SK-N-SH (cell line): ENCODE results near the gene UTP4.
A peak's percentile ranks its signal among the peaks of the same experiment; 100 is the strongest.

Experiments used
- TAF1 ChIP-seq: IDR thresholded peaks from 2 replicates; pipeline ENCODE4 v1.6.1; 2012; ENCODE audit warnings: low read depth, mild to moderate bottlenecking, low read length, moderate library complexity, borderline replicate concordance
- TF ChIP-seq, protein P1 (sequence below): fragments of 200-600 bp; sonication (generic); IDR thresholded peaks from 2 replicates; pipeline ENCODE4 v1.6.1; 2017; ENCODE audit warnings: antibody characterized with exemption, mild to moderate bottlenecking, moderate library complexity

DNA sequence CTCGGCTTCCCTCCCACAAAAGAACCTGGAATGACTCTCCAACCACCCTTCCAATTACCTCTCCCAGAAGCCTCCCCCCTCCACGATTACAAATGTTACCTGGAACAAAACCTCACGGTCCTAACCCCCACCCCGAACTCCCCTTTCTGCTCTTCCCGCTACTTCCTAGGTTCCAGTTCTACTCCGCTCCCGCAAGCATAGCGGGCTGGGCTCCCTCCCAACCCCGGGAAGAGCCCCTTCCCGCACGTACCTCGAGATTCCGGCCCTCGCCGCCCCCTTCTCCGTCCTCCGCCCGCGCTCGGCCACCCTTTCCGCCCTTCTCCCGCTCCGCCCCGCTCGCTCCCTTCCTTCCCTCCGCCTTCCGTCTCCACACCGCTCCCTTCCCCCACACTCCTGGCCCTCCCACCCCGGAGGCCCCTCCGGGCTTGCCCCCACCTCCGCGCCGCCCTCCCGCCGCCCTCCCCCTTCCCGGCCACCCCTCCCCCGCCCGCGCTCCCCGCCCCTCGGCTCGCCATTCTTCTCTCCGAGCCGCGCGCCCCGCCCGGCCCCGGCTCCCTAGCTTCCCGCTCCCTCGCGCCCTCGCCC lies 518 bp upstream of the UTP4 start:
- TF ChIP-seq, protein P1, sequence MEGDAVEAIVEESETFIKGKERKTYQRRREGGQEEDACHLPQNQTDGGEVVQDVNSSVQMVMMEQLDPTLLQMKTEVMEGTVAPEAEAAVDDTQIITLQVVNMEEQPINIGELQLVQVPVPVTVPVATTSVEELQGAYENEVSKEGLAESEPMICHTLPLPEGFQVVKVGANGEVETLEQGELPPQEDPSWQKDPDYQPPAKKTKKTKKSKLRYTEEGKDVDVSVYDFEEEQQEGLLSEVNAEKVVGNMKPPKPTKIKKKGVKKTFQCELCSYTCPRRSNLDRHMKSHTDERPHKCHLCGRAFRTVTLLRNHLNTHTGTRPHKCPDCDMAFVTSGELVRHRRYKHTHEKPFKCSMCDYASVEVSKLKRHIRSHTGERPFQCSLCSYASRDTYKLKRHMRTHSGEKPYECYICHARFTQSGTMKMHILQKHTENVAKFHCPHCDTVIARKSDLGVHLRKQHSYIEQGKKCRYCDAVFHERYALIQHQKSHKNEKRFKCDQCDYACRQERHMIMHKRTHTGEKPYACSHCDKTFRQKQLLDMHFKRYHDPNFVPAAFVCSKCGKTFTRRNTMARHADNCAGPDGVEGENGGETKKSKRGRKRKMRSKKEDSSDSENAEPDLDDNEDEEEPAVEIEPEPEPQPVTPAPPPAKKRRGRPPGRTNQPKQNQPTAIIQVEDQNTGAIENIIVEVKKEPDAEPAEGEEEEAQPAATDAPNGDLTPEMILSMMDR: no peak
- peak; percentile 58; the same call in 1 of the 2 replicates for TF ChIP-seq TAF1
